Measurements from ENCODE around the gene PSAPL1.

GRCh38 chr4:7390906-7391636 lies 43.7 kb downstream of the PSAPL1 start:
- no peak for TF ChIP-seq YY1 (IDR thresholded peaks at IDR 0.05; ENCODE audit: insufficient read depth, insufficient read length)
- TF ChIP-seq ZNF274 (IDR thresholded peaks at IDR 0.05; ENCODE audit: low read depth, low read length), result no peak
- TF ChIP-seq SUZ12 (IDR thresholded peaks at IDR 0.05; ENCODE audit: extremely low read depth, insufficient read depth, insufficient read length), result no peak
